Measurements from ENCODE around the gene ACTRT2.

Gene ACTRT2

GRCh38 chr1:2983706-2984398 is 37.4 kb upstream of the ACTRT2 start:
- H3K36me3 ChIP-seq (ENCODE audit: control insufficient read depth in 2 of 2, insufficient read depth in 2 of 2, low read length in 2 of 2) = no peaks in the 10 kb centered on the region
- H3K9ac ChIP-seq (ENCODE audit: low read depth in 1 of 2, low read length in 2 of 2) = no peak overlapping the region
- no peaks in the 10 kb centered on the region for H3K4me1 ChIP-seq (ENCODE audit: control insufficient read depth in 2 of 2, insufficient read depth in 2 of 2, low read length in 2 of 2)
- no peaks in the 10 kb centered on the region for H3K9me3 ChIP-seq (ENCODE audit: control insufficient read depth in 2 of 2, low read length in 2 of 2)
- H3K4me3 ChIP-seq (ENCODE audit: low read length in 2 of 2) = no peak overlapping the region
- no peak overlapping the region for H3K27ac ChIP-seq (ENCODE audit: low read depth in 2 of 2, low read length in 2 of 2)
- no peaks in the 10 kb centered on the region for H3K27me3 ChIP-seq (ENCODE audit: control insufficient read depth in 2 of 2, insufficient read depth in 2 of 2, low read length in 2 of 2)

- Histone ChIP-seq H3K27me3 (ENCODE audit: control insufficient read depth in 2 of 2, insufficient read depth in 2 of 2, low read length in 2 of 2) (no peaks in the 10 kb centered on the region), H3K36me3 (ENCODE audit: control insufficient read depth in 2 of 2, insufficient read depth in 2 of 2, low read length in 2 of 2) (no peaks in the 10 kb centered on the region), H3K9me3 (ENCODE audit: control insufficient read depth in 2 of 2, low read length in 2 of 2) (no peaks in the 10 kb centered on the region), H3K27ac (ENCODE audit: low read depth in 2 of 2, low read length in 2 of 2) (no peak overlapping the region), H3K4me1 (ENCODE audit: control insufficient read depth in 2 of 2, insufficient read depth in 2 of 2, low read length in 2 of 2) (no peaks in the 10 kb centered on the region), H3K4me3 (ENCODE audit: low read length in 2 of 2) (no peak overlapping the region), H3K9ac (ENCODE audit: low read depth in 1 of 2, low read length in 2 of 2) (no peak overlapping the region)
Observed at GRCh38 chr1:2984399-2985061, 36.7 kb upstream of the ACTRT2 start.

- no peaks in the 10 kb centered on the region for H3K9me3 ChIP-seq (ENCODE audit: control insufficient read depth in 2 of 2, low read length in 2 of 2)
- H3K36me3 ChIP-seq (ENCODE audit: control insufficient read depth in 2 of 2, insufficient read depth in 2 of 2, low read length in 2 of 2) = no peaks in the 10 kb centered on the region
- no peak overlapping the region for H3K4me3 ChIP-seq (ENCODE audit: low read length in 2 of 2)
- no peaks in the 10 kb centered on the region for H3K4me1 ChIP-seq (ENCODE audit: control insufficient read depth in 2 of 2, insufficient read depth in 2 of 2, low read length in 2 of 2)
- no peak overlapping the region for H3K27ac ChIP-seq (ENCODE audit: low read depth in 2 of 2, low read length in 2 of 2)
- H3K27me3 ChIP-seq (ENCODE audit: control insufficient read depth in 2 of 2, insufficient read depth in 2 of 2, low read length in 2 of 2) = no peaks in the 10 kb centered on the region
- H3K9ac ChIP-seq (ENCODE audit: low read depth in 1 of 2, low read length in 2 of 2) = no peak overlapping the region
Observed at GRCh38 chr1:2985067-2985561, 36.2 kb upstream of the ACTRT2 start.

GRCh38 chr1:2985694-2986548 is 35.3 kb upstream of the ACTRT2 start:
- Histone ChIP-seq H3K36me3 (ENCODE audit: control insufficient read depth in 2 of 2, insufficient read depth in 2 of 2, low read length in 2 of 2) (no peaks in the 10 kb centered on the region), H3K9me3 (ENCODE audit: control insufficient read depth in 2 of 2, low read length in 2 of 2) (no peaks in the 10 kb centered on the region), H3K9ac (ENCODE audit: low read depth in 1 of 2, low read length in 2 of 2) (no peak overlapping the region), H3K4me1 (ENCODE audit: control insufficient read depth in 2 of 2, insufficient read depth in 2 of 2, low read length in 2 of 2) (no peaks in the 10 kb centered on the region), H3K27me3 (ENCODE audit: control insufficient read depth in 2 of 2, insufficient read depth in 2 of 2, low read length in 2 of 2) (no peaks in the 10 kb centered on the region), H3K27ac (ENCODE audit: low read depth in 2 of 2, low read length in 2 of 2) (no peak overlapping the region), H3K4me3 (ENCODE audit: low read length in 2 of 2) (no peak overlapping the region)

- H3K27me3 ChIP-seq (ENCODE audit: control insufficient read depth in 2 of 2, insufficient read depth in 2 of 2, low read length in 2 of 2) = no peaks in the 10 kb centered on the region
- H3K4me1 ChIP-seq (ENCODE audit: control insufficient read depth in 2 of 2, insufficient read depth in 2 of 2, low read length in 2 of 2) = no peaks in the 10 kb centered on the region
- H3K9me3 ChIP-seq (ENCODE audit: control insufficient read depth in 2 of 2, low read length in 2 of 2) = no peaks in the 10 kb centered on the region
- no peak overlapping the region for H3K4me3 ChIP-seq (ENCODE audit: low read length in 2 of 2)
- H3K36me3 ChIP-seq (ENCODE audit: control insufficient read depth in 2 of 2, insufficient read depth in 2 of 2, low read length in 2 of 2) = no peaks in the 10 kb centered on the region
- H3K9ac ChIP-seq (ENCODE audit: low read depth in 1 of 2, low read length in 2 of 2) = no peak overlapping the region
- no peak overlapping the region for H3K27ac ChIP-seq (ENCODE audit: low read depth in 2 of 2, low read length in 2 of 2)
Observed at GRCh38 chr1:2986549-2987305, 34.5 kb upstream of the ACTRT2 start.

GRCh38 chr1:2987773-2988172 is 33.5 kb upstream of the ACTRT2 start:
- Histone ChIP-seq H3K27me3 (ENCODE audit: control insufficient read depth in 2 of 2, insufficient read depth in 2 of 2, low read length in 2 of 2) (no peaks in the 10 kb centered on the region), H3K27ac (ENCODE audit: low read depth in 2 of 2, low read length in 2 of 2) (no peak overlapping the region), H3K36me3 (ENCODE audit: control insufficient read depth in 2 of 2, insufficient read depth in 2 of 2, low read length in 2 of 2) (no peaks in the 10 kb centered on the region), H3K9me3 (ENCODE audit: control insufficient read depth in 2 of 2, low read length in 2 of 2) (no peaks in the 10 kb centered on the region), H3K4me3 (ENCODE audit: low read length in 2 of 2) (no peak overlapping the region), H3K9ac (ENCODE audit: low read depth in 1 of 2, low read length in 2 of 2) (no peak overlapping the region), H3K4me1 (ENCODE audit: control insufficient read depth in 2 of 2, insufficient read depth in 2 of 2, low read length in 2 of 2) (no peaks in the 10 kb centered on the region)

GRCh38 chr1:2988256-2988655 is 33.0 kb upstream of the ACTRT2 start:
- no peaks in the 10 kb centered on the region for H3K4me1 ChIP-seq (ENCODE audit: control insufficient read depth in 2 of 2, insufficient read depth in 2 of 2, low read length in 2 of 2)
- no peak overlapping the region for H3K4me3 ChIP-seq (ENCODE audit: low read length in 2 of 2)
- no peaks in the 10 kb centered on the region for H3K27me3 ChIP-seq (ENCODE audit: control insufficient read depth in 2 of 2, insufficient read depth in 2 of 2, low read length in 2 of 2)
- no peak overlapping the region for H3K27ac ChIP-seq (ENCODE audit: low read depth in 2 of 2, low read length in 2 of 2)
- H3K36me3 ChIP-seq (ENCODE audit: control insufficient read depth in 2 of 2, insufficient read depth in 2 of 2, low read length in 2 of 2) = no peaks in the 10 kb centered on the region
- H3K9ac ChIP-seq (ENCODE audit: low read depth in 1 of 2, low read length in 2 of 2) = no peak overlapping the region
- H3K9me3 ChIP-seq (ENCODE audit: control insufficient read depth in 2 of 2, low read length in 2 of 2) = no peaks in the 10 kb centered on the region

GRCh38 chr1:2989185-2989584 is 32.1 kb upstream of the ACTRT2 start:
- H3K27ac ChIP-seq (ENCODE audit: low read depth in 2 of 2, low read length in 2 of 2) = no peak overlapping the region
- peaks cover 0 to under 1% of the 10 kb centered on the region in 2 donors for H3K9me3 ChIP-seq (ENCODE audit: control insufficient read depth in 2 of 2, low read length in 2 of 2)
- no peak overlapping the region for H3K4me3 ChIP-seq (ENCODE audit: low read length in 2 of 2)
- H3K4me1 ChIP-seq (ENCODE audit: control insufficient read depth in 2 of 2, insufficient read depth in 2 of 2, low read length in 2 of 2) = no peaks in the 10 kb centered on the region
- no peaks in the 10 kb centered on the region for H3K27me3 ChIP-seq (ENCODE audit: control insufficient read depth in 2 of 2, insufficient read depth in 2 of 2, low read length in 2 of 2)
- no peaks in the 10 kb centered on the region for H3K36me3 ChIP-seq (ENCODE audit: control insufficient read depth in 2 of 2, insufficient read depth in 2 of 2, low read length in 2 of 2)
- H3K9ac ChIP-seq (ENCODE audit: low read depth in 1 of 2, low read length in 2 of 2) = no peak overlapping the region

GRCh38 chr1:2989976-2990375 is 31.3 kb upstream of the ACTRT2 start:
- Histone ChIP-seq H3K9me3 (ENCODE audit: control insufficient read depth in 2 of 2, low read length in 2 of 2) (peaks cover 0 to 4% of the 10 kb centered on the region in 2 donors), H3K4me1 (ENCODE audit: control insufficient read depth in 2 of 2, insufficient read depth in 2 of 2, low read length in 2 of 2) (no peaks in the 10 kb centered on the region), H3K27ac (ENCODE audit: low read depth in 2 of 2, low read length in 2 of 2) (no peak overlapping the region), H3K4me3 (ENCODE audit: low read length in 2 of 2) (no peak overlapping the region), H3K9ac (ENCODE audit: low read depth in 1 of 2, low read length in 2 of 2) (no peak overlapping the region), H3K36me3 (ENCODE audit: control insufficient read depth in 2 of 2, insufficient read depth in 2 of 2, low read length in 2 of 2) (no peaks in the 10 kb centered on the region), H3K27me3 (ENCODE audit: control insufficient read depth in 2 of 2, insufficient read depth in 2 of 2, low read length in 2 of 2) (no peaks in the 10 kb centered on the region)

Measured in mucosa of rectum (tissue), 2 donors.